GM13976 (cell line): Measurements from ENCODE around the gene PSMB8.
"Not testable (repeated sequence)": the region's sequence is repeated elsewhere in the genome, so short reads cannot be mapped to it uniquely, and the experiment has no call there.

Source experiments
- DNase-seq: peaks from one replicate; pipeline ENCODE4 v3.0.0; 2012; ENCODE audit warnings: low spot score
- CTCF ChIP-seq: IDR thresholded peaks from 2 replicates; pipeline ENCODE4 v1.5.1; 2012; ENCODE audit warnings: borderline replicate concordance, mild to moderate bottlenecking; ENCODE audit not compliant: insufficient read depth; ENCODE audit errors: extremely low read depth, missing control alignments, control extremely low read depth
- in situ Hi-C: fragments of 300-500 bp; cut with MboI; formaldehyde crosslinking; loops from one replicate; pipeline ENCODE4 v1.12.0; 2022; ENCODE audit warnings: low sequenced_read_pairs, mixed read lengths, inconsistent platforms; ENCODE audit not compliant: unreplicated experiment

The PSMB8 gene

GRCh38 chr6:32885698-32886286 lies 41.9 kb upstream of the PSMB8 start:
- in situ Hi-C loops, result loop anchor here (5.0 kb wide), 1 partner anchor 102 kb away; no protein-coding TSS in a partner anchor

GRCh38 chr6:32883789-32884188 lies 39.9 kb upstream of the PSMB8 start:
- in situ Hi-C loops, result no loop called here
- TF ChIP-seq CTCF, result no peak
- DNase-seq, result no peak

More at GRCh38 chr6:32885698-32886286, 41.9 kb upstream of the PSMB8 start:
- peak; percentile 47 for TF ChIP-seq CTCF
- DNase-seq, result peak; percentile 67

DNA sequence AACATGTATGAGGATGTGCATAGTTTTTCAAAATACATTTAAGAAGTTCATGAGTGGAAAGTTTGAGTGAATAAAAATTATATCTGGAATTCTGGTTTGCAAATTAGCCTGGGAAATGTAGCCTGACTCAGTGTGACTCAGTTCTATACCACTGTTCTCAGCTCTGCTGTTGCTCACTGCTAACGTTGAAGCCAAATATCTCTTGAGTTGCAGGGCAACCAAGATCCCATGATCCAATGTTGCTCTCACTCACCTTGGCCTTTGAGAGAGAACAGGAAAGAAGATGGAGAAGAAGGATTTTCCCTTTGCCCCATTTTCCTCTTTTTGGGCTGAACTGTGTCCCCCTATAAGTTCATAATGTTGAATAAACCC lies 39.0 kb upstream of the PSMB8 start:
- in situ Hi-C loops, result no loop called here

DNA sequence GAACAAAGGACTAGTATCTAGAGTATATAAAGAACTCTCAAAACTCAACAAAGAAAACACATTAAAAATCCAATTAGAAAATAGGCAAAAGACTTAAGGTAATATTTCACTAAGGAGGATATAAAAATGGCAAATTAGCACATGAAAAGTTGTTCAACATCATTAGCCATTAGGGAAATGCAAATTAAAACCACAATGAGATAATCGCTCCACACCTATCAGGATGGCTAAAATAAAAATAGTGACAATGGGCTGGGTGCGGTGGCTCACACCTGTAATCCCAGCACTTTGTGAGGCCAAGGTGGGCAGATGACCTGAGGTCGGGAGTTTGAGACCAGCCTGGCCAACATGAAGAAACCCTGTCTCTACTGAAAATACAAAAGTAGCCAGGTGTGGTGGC lies 37.1 kb upstream of the PSMB8 start:
- in situ Hi-C loops, DNase-seq: not testable (repeated sequence)

More for the DNA sequence above, 39.0 kb upstream of the PSMB8 start:
- no peak for TF ChIP-seq CTCF
- DNase-seq, result no peak

- in situ Hi-C loops, result no loop called here
- no peak for DNase-seq
- TF ChIP-seq CTCF, result no peak
Observed at GRCh38 chr6:32879691-32880090, 35.8 kb upstream of the PSMB8 start.

DNA sequence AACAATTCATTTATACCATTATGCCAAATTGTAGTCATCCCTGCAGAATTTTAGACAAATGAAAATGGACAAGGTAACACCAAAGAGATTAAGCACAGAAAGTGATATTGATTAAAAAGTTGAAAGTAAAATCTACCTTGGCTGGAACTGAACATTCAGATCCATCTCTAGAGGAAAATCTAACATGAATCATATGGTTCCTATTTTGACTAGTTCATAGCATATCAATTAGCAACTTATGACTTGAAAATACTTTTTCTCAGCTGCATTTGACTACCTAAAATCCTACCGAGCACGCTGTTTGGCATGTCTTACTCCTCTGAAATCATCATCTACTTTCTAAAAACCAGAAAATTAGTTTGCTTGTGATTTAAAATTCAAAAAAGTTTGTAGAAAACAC lies 32.8 kb upstream of the PSMB8 start:
- no peak for DNase-seq
- in situ Hi-C loops, result no loop called here
- TF ChIP-seq CTCF, result no peak

GRCh38 chr6:32873947-32874346 lies 30.1 kb upstream of the PSMB8 start:
- in situ Hi-C loops, DNase-seq: not testable (repeated sequence)

DNA sequence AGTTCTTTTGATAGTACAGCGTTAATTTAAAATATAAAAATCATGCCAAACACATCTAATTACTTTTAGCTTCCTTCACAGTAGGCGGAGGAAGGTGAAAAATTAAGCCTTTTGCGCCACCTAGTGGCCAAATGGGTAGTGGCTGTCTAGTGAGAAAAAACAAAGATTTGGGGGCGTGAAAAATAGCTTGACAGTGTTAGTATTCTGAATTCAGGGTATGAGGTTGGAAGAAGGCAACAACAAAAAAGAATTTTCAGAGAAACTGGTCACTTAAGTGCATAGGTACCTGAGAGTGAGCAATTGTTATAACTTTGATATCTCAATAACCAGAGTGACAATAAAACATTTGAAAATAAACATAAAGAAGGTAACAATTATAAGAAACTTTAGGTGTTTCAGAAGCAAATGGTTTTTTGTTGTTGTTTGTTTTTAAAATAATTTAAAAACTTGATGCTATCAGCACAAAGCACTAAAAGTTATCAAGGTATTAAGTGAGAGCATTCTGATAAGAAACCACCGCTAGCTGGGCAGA lies 24.5 kb upstream of the PSMB8 start:
- in situ Hi-C loops, result no loop called here
- DNase-seq, result peak; percentile 46
- peak; percentile 82 for TF ChIP-seq CTCF
